Vagina (tissue), 2 donors: ENCODE data around the gene TRIM7.
"Not testable (repeated sequence)": the region's sequence is repeated elsewhere in the genome, so short reads cannot be mapped to it uniquely, and the experiment has no call there.

ENCODE experiments used
- POLR2A ChIP-seq, 2 donors: fragments of 450-650 bp; IDR thresholded peaks; one replicate each; pipeline ENCODE4 v1.6.1; 2017; ENCODE audit warnings: antibody characterized with exemption in 2 of 2, mild to moderate bottlenecking in 2 of 2, moderate library complexity in 2 of 2
- POLR2AphosphoS5 ChIP-seq, 2 donors: sonication (generic); formaldehyde crosslinking; IDR thresholded peaks; one replicate each; pipeline ENCODE4 v1.9.0; 2017; ENCODE audit warnings: antibody characterized with exemption in 2 of 2, mild to moderate bottlenecking in 2 of 2, low read depth in 1 of 2; ENCODE audit not compliant: insufficient read depth in 1 of 2
- TF ChIP-seq, protein P1 (sequence below), 3 experiments: fragments of 450-650 bp in 2 of 3; fragments of 200-600 bp in 1 of 3; sonication (generic) in 1 of 3; IDR thresholded peaks; one replicate each; pipeline ENCODE4 v1.5.1; 2017 to 2019; ENCODE audit warnings: antibody characterized with exemption in 3 of 3, mild to moderate bottlenecking in 2 of 3, moderate library complexity in 2 of 3

DNA sequence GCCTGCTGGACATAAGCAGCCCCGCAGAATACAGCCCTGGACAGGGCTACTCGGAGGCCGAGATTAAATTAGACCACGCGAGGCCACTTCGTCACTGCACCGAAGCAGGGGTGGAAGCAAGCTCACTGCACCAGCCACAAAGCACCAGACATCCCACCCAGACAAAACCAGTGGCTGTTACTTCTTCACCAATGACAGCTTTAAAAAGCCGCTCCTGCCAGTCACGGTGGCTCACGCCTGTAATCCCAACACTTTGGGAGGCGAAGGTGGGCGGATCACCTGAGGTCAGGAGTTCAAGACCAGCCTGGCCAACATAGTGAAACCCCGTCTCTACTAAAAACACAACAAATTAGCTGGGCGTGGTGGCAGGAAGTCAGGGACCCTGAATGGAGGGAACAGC is 27.4 kb downstream of the TRIM7 start:
- TF ChIP-seq, protein P1, sequence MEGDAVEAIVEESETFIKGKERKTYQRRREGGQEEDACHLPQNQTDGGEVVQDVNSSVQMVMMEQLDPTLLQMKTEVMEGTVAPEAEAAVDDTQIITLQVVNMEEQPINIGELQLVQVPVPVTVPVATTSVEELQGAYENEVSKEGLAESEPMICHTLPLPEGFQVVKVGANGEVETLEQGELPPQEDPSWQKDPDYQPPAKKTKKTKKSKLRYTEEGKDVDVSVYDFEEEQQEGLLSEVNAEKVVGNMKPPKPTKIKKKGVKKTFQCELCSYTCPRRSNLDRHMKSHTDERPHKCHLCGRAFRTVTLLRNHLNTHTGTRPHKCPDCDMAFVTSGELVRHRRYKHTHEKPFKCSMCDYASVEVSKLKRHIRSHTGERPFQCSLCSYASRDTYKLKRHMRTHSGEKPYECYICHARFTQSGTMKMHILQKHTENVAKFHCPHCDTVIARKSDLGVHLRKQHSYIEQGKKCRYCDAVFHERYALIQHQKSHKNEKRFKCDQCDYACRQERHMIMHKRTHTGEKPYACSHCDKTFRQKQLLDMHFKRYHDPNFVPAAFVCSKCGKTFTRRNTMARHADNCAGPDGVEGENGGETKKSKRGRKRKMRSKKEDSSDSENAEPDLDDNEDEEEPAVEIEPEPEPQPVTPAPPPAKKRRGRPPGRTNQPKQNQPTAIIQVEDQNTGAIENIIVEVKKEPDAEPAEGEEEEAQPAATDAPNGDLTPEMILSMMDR (IDR thresholded peaks at IDR 0.05): not testable (repeated sequence)
- TF ChIP-seq POLR2A (IDR thresholded peaks at IDR 0.05); POLR2AphosphoS5 (IDR thresholded peaks at IDR 0.05; ENCODE audit: insufficient read depth in 1 of 2, low read depth in 1 of 2): not testable (repeated sequence)
